ENCODE results near the gene EFCAB7. TPM values are rescaled to one million over a fixed set of nuclear protein-coding genes. Genes with fewer than 3 reads are reported as not detected.
A peak's percentile ranks its signal among the peaks of the same experiment; 100 is the strongest.

The EFCAB7 gene
- total and polyA plus RNA-seq, 2 donors (not counting 3 experiments of a cell fraction or from before 2014, with no cell fraction given), result 1.4 to 7.1 TPM

DNA sequence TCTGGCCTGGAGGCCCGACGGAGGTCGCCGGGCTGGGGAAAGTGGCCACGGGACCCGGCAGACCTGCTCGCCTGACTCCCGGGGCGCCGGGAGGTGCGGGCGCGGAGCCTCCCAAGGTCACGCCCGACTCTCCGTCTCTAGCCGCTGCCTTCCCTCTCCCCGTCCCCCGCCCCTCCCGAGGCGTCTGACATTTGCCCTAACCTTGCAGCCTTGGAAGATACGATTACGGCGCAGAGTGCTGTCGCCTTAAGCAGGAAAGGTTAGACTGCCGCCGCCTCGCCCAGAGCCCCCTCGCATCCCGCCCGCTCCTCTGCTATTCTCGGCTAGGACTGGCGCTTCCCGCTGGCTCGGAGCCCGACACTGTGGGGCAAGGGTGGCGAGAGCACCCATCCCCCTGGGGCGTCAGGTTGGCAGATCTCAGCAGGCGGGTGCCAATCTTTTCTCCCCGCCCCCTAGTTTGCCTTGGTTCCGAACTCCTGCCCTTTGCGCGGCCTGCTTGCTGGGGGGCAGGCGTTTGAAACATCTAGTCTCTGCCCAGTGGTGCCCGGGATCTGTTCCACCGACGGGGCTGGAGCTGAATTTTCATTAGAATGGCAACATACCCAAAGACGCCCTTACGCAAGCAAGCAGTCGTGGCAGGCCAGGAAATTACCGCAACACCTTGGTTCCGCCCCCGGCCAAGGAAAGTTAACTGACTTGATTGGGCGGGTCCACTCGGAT is 70.7 kb downstream of the EFCAB7 start:
- Histone ChIP-seq H3K4me1 (ENCODE audit: control insufficient read depth, extremely low read depth, insufficient read depth, low read length) (no peaks in the 10 kb centered on the region), H4K20me1 (replicated peaks; ENCODE audit: control insufficient read depth, extremely low read depth, insufficient read depth, low read length) (no peaks in the 10 kb centered on the region), H2AFZ (ENCODE audit: low read depth, low read length) (peak overlapping the region; percentile 100), H3K36me3 (ENCODE audit: control insufficient read depth in 2 of 2, extremely low read depth in 1 of 2, insufficient read depth in 2 of 2, low read length in 2 of 2) (no peaks in the 10 kb centered on the region), H3K27ac (ENCODE audit: insufficient read depth, low read depth, low read length) (peak overlapping the region; percentile 41), H3K4me2 (ENCODE audit: insufficient read depth, low read length) (peak overlapping the region; percentile 81), H3K79me2 (ENCODE audit: control insufficient read depth, insufficient read depth, low read length) (no peaks in the 10 kb centered on the region), H3K4me3 (replicated peaks in 1 of 3; ENCODE audit: insufficient read depth in 1 of 3, low read depth in 1 of 3, low read length in 3 of 3) (peak overlapping the region; percentile 53 to 87 (median 71)), H3K9ac (replicated peaks; ENCODE audit: extremely low read depth, insufficient read depth, low read length) (peak overlapping the region; percentile 77), H3K9me1 (replicated peaks; ENCODE audit: control insufficient read depth, extremely low read depth, insufficient read depth, low read length) (no peaks in the 10 kb centered on the region), H3K27me3 (ENCODE audit: control insufficient read depth in 2 of 2, insufficient read depth in 2 of 2, low read length in 2 of 2) (no peaks in the 10 kb centered on the region), H3K9me3 (replicated peaks; ENCODE audit: control insufficient read depth, insufficient read depth, low read length) (no peaks in the 10 kb centered on the region)
- BruUV-seq (replicated peaks), result TSS peak; percentile 18
- peak; percentile 21 for FAIRE-seq
- dilution Hi-C loops (cut with MboI; ENCODE audit: extremely low pct_ligation_motif_present, low sequenced_read_pairs) (no loop called here), intact Hi-C loops (cut with micrococcal nuclease) (no loop called here)
- POLR2A ChIA-PET, result no interaction called here
- TF ChIP-seq MYC (IDR thresholded peaks at IDR 0.05; ENCODE audit: low read depth, low read length), result no peak
- TF ChIP-seq, protein P1, sequence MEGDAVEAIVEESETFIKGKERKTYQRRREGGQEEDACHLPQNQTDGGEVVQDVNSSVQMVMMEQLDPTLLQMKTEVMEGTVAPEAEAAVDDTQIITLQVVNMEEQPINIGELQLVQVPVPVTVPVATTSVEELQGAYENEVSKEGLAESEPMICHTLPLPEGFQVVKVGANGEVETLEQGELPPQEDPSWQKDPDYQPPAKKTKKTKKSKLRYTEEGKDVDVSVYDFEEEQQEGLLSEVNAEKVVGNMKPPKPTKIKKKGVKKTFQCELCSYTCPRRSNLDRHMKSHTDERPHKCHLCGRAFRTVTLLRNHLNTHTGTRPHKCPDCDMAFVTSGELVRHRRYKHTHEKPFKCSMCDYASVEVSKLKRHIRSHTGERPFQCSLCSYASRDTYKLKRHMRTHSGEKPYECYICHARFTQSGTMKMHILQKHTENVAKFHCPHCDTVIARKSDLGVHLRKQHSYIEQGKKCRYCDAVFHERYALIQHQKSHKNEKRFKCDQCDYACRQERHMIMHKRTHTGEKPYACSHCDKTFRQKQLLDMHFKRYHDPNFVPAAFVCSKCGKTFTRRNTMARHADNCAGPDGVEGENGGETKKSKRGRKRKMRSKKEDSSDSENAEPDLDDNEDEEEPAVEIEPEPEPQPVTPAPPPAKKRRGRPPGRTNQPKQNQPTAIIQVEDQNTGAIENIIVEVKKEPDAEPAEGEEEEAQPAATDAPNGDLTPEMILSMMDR (IDR thresholded peaks at IDR 0.05; ENCODE audit: extremely low read depth in 1 of 2, insufficient read depth in 1 of 2, low read depth in 1 of 2, low read length in 2 of 2), result no peak
- TF ChIP-seq EZH2 (IDR thresholded peaks at IDR 0.05; ENCODE audit: borderline replicate concordance, low read depth, low read length, severe bottlenecking), result no peak
- no peak for TF ChIP-seq JUN (IDR thresholded peaks at IDR 0.05; ENCODE audit: borderline replicate concordance, insufficient read depth, insufficient read length, low read depth)
- no peak for TF ChIP-seq POLR2A (IDR thresholded peaks at IDR 0.05; ENCODE audit: low read depth, low read length)
- no peak for TF ChIP-seq POLR2AphosphoS5 (IDR thresholded peaks at IDR 0.05; ENCODE audit: insufficient read depth, low read depth, low read length)
- CTCF ChIA-PET, result interaction anchor here (1.0 to 1.4 kb wide), 3 partner anchors 19 to 1427 kb away, joined by 3 to 5 read pairs (median 3); no protein-coding TSS in a partner anchor
- DNase-seq (ENCODE audit: low read depth, low spot score), result peak; percentile 15

Data from endothelial cell of umbilical vein (primary cell).